H9 (cell line): Measurements from ENCODE around the gene B3GNT9. TPM values are rescaled to one million over a fixed set of nuclear protein-coding genes. Genes with fewer than 3 reads are reported as not detected.

ENCODE experiments used
- DNase-seq: peaks from one replicate; pipeline ENCODE4 v3.0.0-alpha.2; 2017
- H2AFZ ChIP-seq: one replicate; pipeline ENCODE4 v1.6.1; 2013; ENCODE audit warnings: mild to moderate bottlenecking, low read length, control low read depth, moderate library complexity
- H2AK5ac ChIP-seq: 2 replicates; pipeline ENCODE4 v1.6.1; 2013; ENCODE audit warnings: low read length, control low read depth, mixed read lengths; ENCODE audit not compliant: insufficient read length
- H2BK120ac ChIP-seq: one replicate; pipeline ENCODE4 v1.6.1; 2013; ENCODE audit warnings: low read depth, mild to moderate bottlenecking, low read length, control low read depth, inconsistent platforms; ENCODE audit not compliant: poor library complexity, severe bottlenecking
- H2BK12ac ChIP-seq: 2 replicates; pipeline ENCODE4 v1.6.1; 2013; ENCODE audit warnings: low read length, control low read depth, mixed read lengths, low read depth; ENCODE audit not compliant: insufficient read length
- H2BK15ac ChIP-seq: 2 replicates; pipeline ENCODE4 v1.6.1; 2013; ENCODE audit warnings: low read depth, low read length, control low read depth
- H2BK20ac ChIP-seq: one replicate; pipeline ENCODE4 v1.6.1; 2013; ENCODE audit warnings: low read depth, mild to moderate bottlenecking, low read length, control low read depth, inconsistent platforms; ENCODE audit not compliant: poor library complexity, severe bottlenecking
- H2BK5ac ChIP-seq: 2 replicates; pipeline ENCODE4 v1.6.1; 2013; ENCODE audit warnings: low read length, control low read depth, mixed read lengths; ENCODE audit not compliant: insufficient read length
- H3K14ac ChIP-seq: 2 replicates; pipeline ENCODE4 v1.6.1; 2013; ENCODE audit warnings: low read length, control low read depth; ENCODE audit not compliant: insufficient read depth
- H3K18ac ChIP-seq: 2 replicates; pipeline ENCODE4 v1.6.1; 2013; ENCODE audit warnings: low read depth, mild to moderate bottlenecking, mixed read lengths, low read length, control low read depth; ENCODE audit not compliant: insufficient read length
- H3K23ac ChIP-seq: 2 replicates; pipeline ENCODE4 v1.6.1; 2013; ENCODE audit warnings: low read length, control low read depth, mixed read lengths, low read depth; ENCODE audit not compliant: insufficient read length
- H3K23me2 ChIP-seq: 2 replicates; pipeline ENCODE4 v1.6.1; 2013; ENCODE audit warnings: low read depth, mild to moderate bottlenecking, mixed read lengths, low read length, control low read depth; ENCODE audit not compliant: insufficient read length, poor library complexity, severe bottlenecking
- H3K27ac ChIP-seq: 2 replicates; pipeline ENCODE4 v1.5.1; 2013; ENCODE audit warnings: low read length, control low read depth, mixed read lengths, low read depth; ENCODE audit not compliant: insufficient read length
- H3K27me3 ChIP-seq: 2 replicates; pipeline ENCODE4 v1.6.1; 2013; ENCODE audit warnings: low read length, control low read depth, inconsistent platforms; ENCODE audit not compliant: insufficient read depth
- H3K4ac ChIP-seq: 2 replicates; pipeline ENCODE4 v1.6.1; 2013; ENCODE audit warnings: low read depth, mild to moderate bottlenecking, control low read depth, inconsistent platforms, low read length, moderate library complexity
- H3K4me1 ChIP-seq: 2 replicates; pipeline ENCODE4 v1.6.1; 2013; ENCODE audit warnings: low read length, control low read depth, inconsistent platforms; ENCODE audit not compliant: insufficient read depth
- H3K4me2 ChIP-seq: 2 replicates; pipeline ENCODE4 v1.6.1; 2013; ENCODE audit warnings: low read length, control low read depth, mixed read lengths; ENCODE audit not compliant: insufficient read length, insufficient read depth
- H3K56ac ChIP-seq: 2 replicates; pipeline ENCODE4 v1.6.1; 2013; ENCODE audit warnings: low read depth, mild to moderate bottlenecking, mixed read lengths, low read length, control low read depth; ENCODE audit not compliant: insufficient read length
- H3K79me1 ChIP-seq: 2 replicates; pipeline ENCODE4 v1.6.1; 2013; ENCODE audit warnings: low read depth, mild to moderate bottlenecking, moderate library complexity, low read length, control low read depth, inconsistent platforms; ENCODE audit not compliant: insufficient read depth, poor library complexity, severe bottlenecking
- H3K79me2 ChIP-seq: 2 replicates; pipeline ENCODE4 v1.6.1; 2013; ENCODE audit warnings: low read length, control low read depth, inconsistent platforms; ENCODE audit not compliant: insufficient read depth
- H3K9ac ChIP-seq: 2 replicates; pipeline ENCODE4 v1.6.1; 2013; ENCODE audit warnings: low read length, control low read depth, mixed read lengths; ENCODE audit not compliant: insufficient read length; ENCODE audit errors: extremely low read depth
- H3K9me3 ChIP-seq: one replicate; pipeline ENCODE4 v1.6.1; 2013; ENCODE audit warnings: low read depth, low read length, inconsistent platforms; ENCODE audit not compliant: control insufficient read depth
- H3T11ph ChIP-seq: one replicate; pipeline ENCODE4 v1.6.1; 2013; ENCODE audit warnings: mild to moderate bottlenecking, low read length, control low read depth, inconsistent platforms
- H4K20me1 ChIP-seq: one replicate; pipeline ENCODE4 v1.6.1; 2013; ENCODE audit not compliant: control insufficient read depth, insufficient read length, insufficient read depth
- H4K5ac ChIP-seq: 2 replicates; pipeline ENCODE4 v1.6.1; 2013; ENCODE audit warnings: low read depth, mild to moderate bottlenecking, mixed read lengths, low read length, control low read depth; ENCODE audit not compliant: insufficient read length
- H4K8ac ChIP-seq: replicated peaks from 2 replicates; pipeline ENCODE4 v1.6.1; 2013; ENCODE audit warnings: low read length, control low read depth, mixed read lengths, low read depth; ENCODE audit not compliant: insufficient read length
- H4K91ac ChIP-seq: 2 replicates; pipeline ENCODE4 v1.6.1; 2013; ENCODE audit warnings: low read depth, mild to moderate bottlenecking, moderate library complexity, mixed read lengths, low read length, control low read depth; ENCODE audit not compliant: insufficient read length
- H3K27ac Mint-ChIP-seq, 3 experiments: 2 replicates in 2 of 3; 3 replicates in 1 of 3; pipeline ENCODE4 v1.8.0; 2020 to 2021; ENCODE audit warnings: mixed read lengths in 3 of 3, mild to moderate bottlenecking in 1 of 3, moderate library complexity in 1 of 3
- H3K27me3 Mint-ChIP-seq: 2 replicates; pipeline ENCODE4 v1.8.0; 2021; ENCODE audit warnings: low read depth, mild to moderate bottlenecking, moderate library complexity, mixed read lengths
- H3K36me3 Mint-ChIP-seq, 3 experiments: 2 replicates in 2 of 3; 3 replicates in 1 of 3; pipeline ENCODE4 v1.8.0; 2020 to 2021; ENCODE audit warnings: low read depth in 3 of 3, mixed read lengths in 3 of 3; ENCODE audit not compliant: insufficient read depth in 1 of 3
- H3K4me1 Mint-ChIP-seq, 2 experiments: 2 replicates each; pipeline ENCODE4 v1.8.0; 2020; ENCODE audit warnings: mixed read lengths in 2 of 2
- H3K4me3 Mint-ChIP-seq, 2 experiments: 2 replicates in 1 of 2; 3 replicates in 1 of 2; pipeline ENCODE4 v1.8.0; 2020 to 2021; ENCODE audit warnings: mild to moderate bottlenecking in 2 of 2, mixed read lengths in 2 of 2, moderate library complexity in 1 of 2
- H3K9me3 Mint-ChIP-seq, 2 experiments: 2 replicates in 1 of 2; 3 replicates in 1 of 2; pipeline ENCODE4 v1.8.0; 2020; ENCODE audit warnings: mild to moderate bottlenecking in 2 of 2, mixed read lengths in 2 of 2, moderate library complexity in 1 of 2
- CTCF ChIP-seq: fragments of 200-600 bp; sonication (generic); conservative IDR thresholded peaks from 3 replicates; pipeline ENCODE4 v1.8.0; 2021; ENCODE audit warnings: antibody characterized with exemption, mild to moderate bottlenecking
- WGBS: extraction: QIAGEN DNeasy Blood & Tissue Kit; methylation state at CpG from one replicate; pipeline ENCODE4 v1.1.7; 2013; ENCODE audit warnings: missing lambda C conversion rate, low lambda C conversion rate, mixed read lengths; ENCODE audit not compliant: insufficient read length; ENCODE audit errors: extremely low coverage; 5-methylcytosine and 5-hydroxymethylcytosine counted together
- total RNA-seq: library from RNA; stranded (reverse); gene quantifications from 2 replicates; pipeline ENCODE4 v1.2.1, GENCODE V29; 2021

Gene B3GNT9
- total RNA-seq, 1 experiment from 2014 or later: 11.2 TPM

GRCh38 chr16:67179421-67180080 lies 28.8 kb upstream of the B3GNT9 start:
- H3K9ac ChIP-seq: no peak overlapping the region
- WGBS: no CpG with 5 or more reads among the region's 13 CpGs
- no peak overlapping the region for H3K56ac ChIP-seq
- H2BK15ac ChIP-seq: no peak overlapping the region
- H3K23ac ChIP-seq: no peak overlapping the region
- H3K4me1 ChIP-seq: peaks cover 2% of the 10 kb centered on the region; the same call in 1 of the 2 replicates
- Mint-ChIP-seq H3K27me3 (peaks cover 37% of the 10 kb centered on the region), H3K27ac (no peak overlapping the region), H3K4me3 (peak overlapping the region in 1 of 2 experiments; percentile 39; a peak in 2 of 5 replicates), H3K4me1 (peaks cover 14 to 15% of the 10 kb centered on the region in 2 experiments), H3K36me3 (peaks cover 0 to 7% (median 4%) of the 10 kb centered on the region in 3 experiments; a peak in 2 of 7 replicates), H3K9me3 (no peaks in the 10 kb centered on the region)
- H4K8ac ChIP-seq: no peak overlapping the region
- no peak overlapping the region for H2AFZ ChIP-seq
- DNase-seq: peak; percentile 63
- no peak overlapping the region for H2BK12ac ChIP-seq
- H2AK5ac ChIP-seq: no peak overlapping the region
- peak; percentile 7; the same call in 1 of the 3 replicates for TF ChIP-seq CTCF
- H3K18ac ChIP-seq: no peak overlapping the region
- H3K4me2 ChIP-seq: no peak overlapping the region
- no peaks in the 10 kb centered on the region for H3K9me3 ChIP-seq
- H3K79me1 ChIP-seq: no peaks in the 10 kb centered on the region
- no peak overlapping the region for H4K91ac ChIP-seq
- no peaks in the 10 kb centered on the region for H3K79me2 ChIP-seq
- H3K4ac ChIP-seq: no peak overlapping the region
- no peak overlapping the region for H2BK120ac ChIP-seq
- no peak overlapping the region for H2BK5ac ChIP-seq
- no peak overlapping the region for H2BK20ac ChIP-seq
- H3K27me3 ChIP-seq: peaks cover 10% of the 10 kb centered on the region; the same call in 1 of the 2 replicates
- H4K20me1 ChIP-seq: no peaks in the 10 kb centered on the region
- H3K14ac ChIP-seq: no peak overlapping the region
- no peak overlapping the region for H4K5ac ChIP-seq
- H3T11ph ChIP-seq: no peak overlapping the region
- H3K23me2 ChIP-seq: peaks cover 19% of the 10 kb centered on the region
- no peak overlapping the region for H3K27ac ChIP-seq
